ENCODE results near the gene ANAPC2.

- TF ChIP-seq CTCF (IDR thresholded peaks at IDR 0.05) = no peak
- no peak for TF ChIP-seq EZH2phosphoT487 (IDR thresholded peaks at IDR 0.05)
- no peak for TF ChIP-seq EZH2 (IDR thresholded peaks at IDR 0.05)
Measured at GRCh38 chr9:137184881-137185660, 3.3 kb downstream of the ANAPC2 start.
